Measurements from ENCODE around the gene CIAO3. TPM values are rescaled to one million over a fixed set of nuclear protein-coding genes. Genes with fewer than 3 reads are reported as not detected.

The CIAO3 gene
- total RNA-seq, 2 donors from 2014 or later: 56.7 to 76.6 TPM

DNA sequence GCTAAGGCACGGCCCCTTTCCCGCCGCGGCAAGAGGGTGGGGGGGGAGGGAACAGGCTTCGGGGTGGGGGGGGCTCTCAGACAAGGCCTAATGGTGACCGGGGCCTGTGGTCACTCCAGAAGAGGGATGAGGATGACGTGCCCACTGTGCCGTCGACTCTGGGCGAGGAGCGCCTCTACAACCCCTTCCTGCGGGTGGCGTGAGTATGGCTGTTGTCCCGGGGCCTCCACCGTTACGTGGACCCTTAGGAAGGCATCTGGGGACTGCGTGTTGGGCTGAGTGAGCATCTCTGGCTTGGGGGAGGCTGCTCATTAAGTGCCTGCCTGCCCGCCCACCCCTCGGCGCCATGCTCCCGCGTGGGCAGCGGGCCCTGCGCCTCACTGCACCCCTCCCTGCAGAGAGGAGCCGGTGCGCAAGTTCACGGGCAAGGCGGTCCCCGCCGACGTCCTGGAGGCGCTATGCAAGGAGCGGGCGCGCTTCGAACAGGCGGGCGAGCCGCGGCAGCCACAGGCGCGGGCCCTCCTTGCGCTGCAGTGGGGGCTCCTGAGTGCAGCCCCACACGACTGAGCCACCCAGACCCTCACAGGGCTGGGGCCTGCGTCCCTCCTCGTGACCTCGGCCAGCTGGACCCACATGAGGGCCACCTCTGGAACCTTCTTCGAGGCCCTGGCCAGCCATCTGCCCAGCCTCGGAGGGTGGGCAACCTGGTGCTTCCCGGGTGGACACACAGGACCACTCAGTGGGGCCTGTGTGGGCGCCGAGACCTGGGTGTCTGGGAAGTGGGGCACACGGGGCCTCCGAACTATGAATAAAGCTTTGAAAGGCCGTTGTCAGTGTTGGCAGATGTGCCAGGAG, 11.7 kb downstream of the CIAO3 start:
- no peak for TF ChIP-seq POLR2A (IDR thresholded peaks at IDR 0.05)
- no peak for TF ChIP-seq POLR2AphosphoS5 (IDR thresholded peaks at IDR 0.05)
- TF ChIP-seq, protein P1, sequence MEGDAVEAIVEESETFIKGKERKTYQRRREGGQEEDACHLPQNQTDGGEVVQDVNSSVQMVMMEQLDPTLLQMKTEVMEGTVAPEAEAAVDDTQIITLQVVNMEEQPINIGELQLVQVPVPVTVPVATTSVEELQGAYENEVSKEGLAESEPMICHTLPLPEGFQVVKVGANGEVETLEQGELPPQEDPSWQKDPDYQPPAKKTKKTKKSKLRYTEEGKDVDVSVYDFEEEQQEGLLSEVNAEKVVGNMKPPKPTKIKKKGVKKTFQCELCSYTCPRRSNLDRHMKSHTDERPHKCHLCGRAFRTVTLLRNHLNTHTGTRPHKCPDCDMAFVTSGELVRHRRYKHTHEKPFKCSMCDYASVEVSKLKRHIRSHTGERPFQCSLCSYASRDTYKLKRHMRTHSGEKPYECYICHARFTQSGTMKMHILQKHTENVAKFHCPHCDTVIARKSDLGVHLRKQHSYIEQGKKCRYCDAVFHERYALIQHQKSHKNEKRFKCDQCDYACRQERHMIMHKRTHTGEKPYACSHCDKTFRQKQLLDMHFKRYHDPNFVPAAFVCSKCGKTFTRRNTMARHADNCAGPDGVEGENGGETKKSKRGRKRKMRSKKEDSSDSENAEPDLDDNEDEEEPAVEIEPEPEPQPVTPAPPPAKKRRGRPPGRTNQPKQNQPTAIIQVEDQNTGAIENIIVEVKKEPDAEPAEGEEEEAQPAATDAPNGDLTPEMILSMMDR (IDR thresholded peaks at IDR 0.05): no peak
- Histone ChIP-seq H3K4me1 (replicated peaks) (peaks cover 18% of the 10 kb centered on the region), H3K36me3 (peaks cover 0 to 14% of the 10 kb centered on the region in 2 donors), H3K27me3 (replicated peaks; ENCODE audit: insufficient read depth) (no peaks in the 10 kb centered on the region), H3K9me3 (no peaks in the 10 kb centered on the region), H3K4me3 (peak overlapping the region in 1 of 2 donors; percentile 37), H3K27ac (no peak overlapping the region)
- DNase-seq (ENCODE audit: low spot score): no peak
- intact Hi-C loops (cut with DNase I): no loop called here
- WGBS: 61% methylated on average over 52 of the region's 55 CpGs

DNA sequence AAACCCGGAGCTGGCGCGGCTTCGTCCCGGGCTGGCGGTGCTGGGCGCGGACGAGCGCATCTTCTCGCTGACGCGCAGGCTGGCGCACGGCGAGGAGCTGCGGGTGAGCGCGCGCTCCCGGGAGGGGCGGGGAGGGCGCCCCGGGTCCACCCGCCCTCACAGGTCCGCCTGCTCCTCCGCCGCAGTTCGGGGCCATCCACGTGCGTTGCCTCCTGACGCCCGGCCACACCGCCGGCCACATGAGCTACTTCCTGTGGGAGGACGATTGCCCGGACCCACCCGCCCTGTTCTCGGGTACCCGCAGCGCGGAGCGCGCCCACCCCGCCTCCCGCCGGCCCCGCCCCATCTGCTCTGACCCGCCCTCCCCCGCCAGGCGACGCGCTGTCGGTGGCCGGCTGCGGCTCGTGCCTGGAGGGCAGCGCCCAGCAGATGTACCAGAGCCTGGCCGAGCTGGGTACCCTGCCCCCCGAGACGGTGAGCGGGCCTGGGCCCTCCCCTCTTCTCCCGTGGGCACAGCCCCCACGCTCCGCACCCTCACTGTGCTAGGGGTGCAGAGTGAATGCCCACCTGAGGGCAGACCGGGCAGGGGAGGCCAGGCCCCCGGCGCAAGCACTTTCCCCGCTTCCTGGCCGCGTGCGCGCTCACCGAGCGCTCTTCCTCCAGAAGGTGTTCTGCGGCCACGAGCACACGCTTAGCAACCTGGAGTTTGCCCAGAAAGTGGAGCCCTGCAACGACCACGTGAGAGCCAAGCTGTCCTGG, 12.5 kb downstream of the CIAO3 start:
- intact Hi-C loops (cut with DNase I): no loop called here
- Histone ChIP-seq H3K27ac (no peak overlapping the region), H3K27me3 (replicated peaks; ENCODE audit: insufficient read depth) (no peaks in the 10 kb centered on the region), H3K4me3 (peak overlapping the region; percentile 31 to 37), H3K36me3 (peaks cover 0 to 6% of the 10 kb centered on the region in 2 donors), H3K9me3 (no peaks in the 10 kb centered on the region), H3K4me1 (replicated peaks) (peaks cover 18% of the 10 kb centered on the region)
- 4% methylated on average over 21 of the region's 80 CpGs for WGBS
- peak; percentile 50 for DNase-seq (ENCODE audit: low spot score)
- TF ChIP-seq, protein P1 (IDR thresholded peaks at IDR 0.05): no peak
- TF ChIP-seq POLR2A (IDR thresholded peaks at IDR 0.05) (no peak), POLR2AphosphoS5 (IDR thresholded peaks at IDR 0.05) (no peak)

DNA sequence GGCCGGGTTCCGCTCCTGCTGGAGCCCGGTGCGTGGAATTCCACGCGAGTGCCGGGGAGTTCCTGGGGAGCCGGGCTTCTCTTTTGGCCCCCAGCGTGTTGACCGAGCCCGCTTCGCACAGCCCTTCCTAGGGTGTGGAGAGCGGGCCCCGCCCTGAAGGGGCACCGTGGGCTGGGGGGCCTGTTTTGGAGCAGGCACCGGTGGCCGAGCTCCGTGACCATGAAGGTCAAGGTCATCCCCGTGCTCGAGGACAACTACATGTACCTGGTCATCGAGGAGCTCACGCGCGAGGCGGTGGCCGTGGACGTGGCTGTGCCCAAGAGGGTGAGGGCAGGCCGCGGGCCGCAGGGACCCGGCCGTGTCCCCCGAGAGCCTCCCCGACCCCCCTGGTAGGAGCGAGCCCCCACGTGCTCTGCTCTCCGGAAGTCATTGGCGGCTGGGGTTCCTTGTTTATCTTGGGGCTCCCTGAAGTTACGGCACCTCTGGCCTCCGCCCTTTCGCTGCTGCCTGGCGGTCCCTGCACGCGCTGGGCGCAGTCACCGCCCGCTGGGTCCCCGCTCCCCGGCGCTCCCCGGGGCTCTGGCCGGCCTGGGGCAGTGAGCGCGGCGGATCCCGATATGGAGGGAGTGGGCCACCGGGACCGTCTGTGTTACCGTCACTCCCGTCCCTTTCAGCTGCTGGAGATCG, 13.4 kb downstream of the CIAO3 start:
- DNase-seq (ENCODE audit: low spot score): no peak
- H3K9me3 ChIP-seq: no peaks in the 10 kb centered on the region
- H3K4me1 ChIP-seq (replicated peaks): peaks cover 18% of the 10 kb centered on the region
- H3K27me3 ChIP-seq (replicated peaks; ENCODE audit: insufficient read depth): no peaks in the 10 kb centered on the region
- WGBS: under 1% methylated on average over 50 of the region's 61 CpGs
- intact Hi-C loops (cut with DNase I): no loop called here
- H3K4me3 ChIP-seq: peak overlapping the region; percentile 31 to 37
- H3K27ac ChIP-seq: no peak overlapping the region
- no peaks in the 10 kb centered on the region for H3K36me3 ChIP-seq
- TF ChIP-seq POLR2AphosphoS5 (IDR thresholded peaks at IDR 0.05): no peak
- TF ChIP-seq, protein P1 (IDR thresholded peaks at IDR 0.05): no peak
- no peak for TF ChIP-seq POLR2A (IDR thresholded peaks at IDR 0.05)

DNA sequence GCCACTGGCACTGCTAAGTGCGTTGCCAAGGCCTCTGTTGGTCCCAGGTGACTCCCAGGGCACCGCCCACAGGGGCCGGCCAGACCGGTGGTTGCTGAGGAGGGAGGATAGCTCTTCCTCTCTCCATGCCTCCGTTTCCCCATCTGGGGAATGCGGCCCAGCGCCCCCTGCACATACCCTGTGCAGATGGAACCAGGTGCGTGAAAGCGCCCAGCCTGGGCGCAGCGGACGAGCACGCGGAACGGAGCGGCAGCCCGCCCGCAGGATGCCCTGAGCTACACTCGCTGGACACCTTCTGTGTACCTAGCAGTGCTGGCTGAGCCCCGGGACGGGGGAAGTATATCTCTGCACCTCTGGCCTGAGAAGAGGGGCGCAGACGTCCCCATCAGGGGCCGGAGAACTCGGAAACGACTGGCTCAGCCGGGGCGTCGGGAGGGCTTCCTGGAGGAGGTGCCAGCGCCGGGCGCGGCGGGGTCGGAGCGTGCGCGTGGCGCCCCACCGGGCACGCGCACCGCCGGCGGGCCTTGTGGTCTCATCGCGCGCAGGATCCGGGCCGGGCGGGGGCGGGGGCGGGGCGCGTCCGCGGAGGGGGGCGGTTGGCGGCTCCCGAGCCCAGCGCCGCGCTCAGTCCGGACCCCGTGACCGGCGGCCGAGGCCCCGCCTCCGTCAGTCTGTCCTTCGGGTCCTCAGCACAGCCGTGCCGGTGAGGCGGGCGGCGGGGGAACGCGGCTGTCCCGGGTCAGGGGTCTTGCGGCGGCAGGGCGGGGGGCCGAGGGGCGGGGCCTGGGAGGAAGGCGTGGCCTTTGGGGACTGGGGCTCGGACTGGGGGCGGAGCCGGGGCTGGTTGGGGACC, 14.1 kb downstream of the CIAO3 start, which contains the start of the genes CCDC78 and HAGHL:
Gene CCDC78 (minus strand): TSS at position 6 of the 853 bp plus-strand sequence. CDS start 76 bp downstream, outside the sequence.
Gene HAGHL (plus strand): TSS at position 669 of the 853 bp plus-strand sequence. CDS start 404 bp downstream, outside the sequence.
- H3K4me1 ChIP-seq (replicated peaks): peaks cover 20% of the 10 kb centered on the region
- WGBS: 5% methylated on average over 30 of the region's 88 CpGs
- no peak within 1 kb of the TSS for H3K27ac ChIP-seq
- DNase-seq (ENCODE audit: low spot score): peak; percentile 39
- peak within 1 kb of the TSS; percentile 31 to 37 for H3K4me3 ChIP-seq
- no peaks in the 10 kb centered on the region for H3K9me3 ChIP-seq
- no peaks in the 10 kb centered on the region for H3K36me3 ChIP-seq
- no peaks in the 10 kb centered on the region for H3K27me3 ChIP-seq (replicated peaks; ENCODE audit: insufficient read depth)
- no peak for TF ChIP-seq POLR2A (IDR thresholded peaks at IDR 0.05)
- TF ChIP-seq, protein P1 (IDR thresholded peaks at IDR 0.05): no peak
- no peak for TF ChIP-seq POLR2AphosphoS5 (IDR thresholded peaks at IDR 0.05)
- intact Hi-C loops (cut with DNase I): no loop called here

Measured in prostate gland (tissue), 2 donors.